CD4-positive, alpha-beta T cell treated with Interferon alpha-2 for 1 hour (primary cell): Measurements from ENCODE around the gene C6orf47.
A peak's percentile ranks its signal among the peaks of the same experiment; 100 is the strongest.

Experiments
- DNase-seq, 2 donors: peaks; one replicate each; pipeline ENCODE4 v3.0.0-alpha.2; 2020 to 2022

Gene C6orf47

DNA sequence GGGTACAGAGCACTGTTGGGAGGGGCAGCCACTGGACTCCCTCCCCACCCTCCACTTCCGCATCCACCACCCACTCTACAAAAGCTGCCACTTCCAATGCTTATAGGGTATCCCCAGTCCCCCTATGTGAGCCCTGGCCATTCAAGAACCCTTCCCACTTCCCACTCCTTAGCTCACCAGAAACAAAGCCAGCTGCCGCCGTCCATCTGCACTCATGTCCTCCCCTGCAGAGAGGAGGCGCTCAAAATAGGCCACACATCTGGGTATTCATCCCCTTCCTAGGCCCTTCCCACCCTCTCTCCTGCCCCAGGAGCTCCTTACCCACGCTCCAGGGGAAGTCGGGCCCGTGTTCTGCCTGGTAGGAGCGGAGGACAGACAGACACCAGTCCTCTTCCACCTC, 26.7 kb upstream of the C6orf47 start:
- DNase-seq = no peak

DNA sequence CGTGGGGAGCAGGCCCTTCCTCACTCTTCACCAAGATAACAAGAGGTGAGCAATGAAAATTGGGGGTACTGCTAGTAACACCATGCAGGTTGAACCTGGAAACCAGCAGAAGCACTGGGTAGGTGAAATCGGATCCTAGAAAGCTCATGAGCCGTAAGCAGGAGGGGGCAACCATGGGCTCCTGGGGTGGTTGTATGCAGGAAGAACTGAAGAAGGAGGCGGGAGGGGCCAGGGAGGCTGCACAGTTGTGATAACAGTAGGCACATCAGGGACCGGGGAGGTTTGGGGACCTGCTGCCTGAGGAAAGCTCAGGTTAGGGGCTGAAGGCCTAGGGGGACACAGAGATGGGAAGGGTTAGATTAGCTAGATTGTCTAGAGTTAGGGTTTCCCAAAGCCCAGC, 25.9 kb upstream of the C6orf47 start:
- DNase-seq = no peak

DNA sequence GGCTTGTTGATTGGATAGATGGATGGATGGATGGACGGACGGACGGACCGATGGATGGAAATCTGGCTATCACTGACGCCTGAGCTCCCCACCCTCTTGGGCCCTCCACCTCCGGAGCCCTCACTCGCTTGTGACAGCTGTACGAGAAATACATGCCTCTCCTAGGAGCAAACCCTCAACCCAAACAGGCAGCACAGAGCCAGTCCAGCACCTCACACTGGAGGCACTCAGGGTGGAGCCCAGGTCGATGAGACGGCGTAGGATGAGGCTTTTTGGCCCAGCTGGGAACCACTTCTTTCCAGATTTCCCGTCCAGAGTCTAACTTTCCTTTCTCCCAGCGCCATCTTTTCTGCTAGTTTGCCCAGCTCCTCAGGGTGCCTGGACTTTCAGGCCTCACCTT, 23.0 kb upstream of the C6orf47 start:
- DNase-seq = no peak

DNA sequence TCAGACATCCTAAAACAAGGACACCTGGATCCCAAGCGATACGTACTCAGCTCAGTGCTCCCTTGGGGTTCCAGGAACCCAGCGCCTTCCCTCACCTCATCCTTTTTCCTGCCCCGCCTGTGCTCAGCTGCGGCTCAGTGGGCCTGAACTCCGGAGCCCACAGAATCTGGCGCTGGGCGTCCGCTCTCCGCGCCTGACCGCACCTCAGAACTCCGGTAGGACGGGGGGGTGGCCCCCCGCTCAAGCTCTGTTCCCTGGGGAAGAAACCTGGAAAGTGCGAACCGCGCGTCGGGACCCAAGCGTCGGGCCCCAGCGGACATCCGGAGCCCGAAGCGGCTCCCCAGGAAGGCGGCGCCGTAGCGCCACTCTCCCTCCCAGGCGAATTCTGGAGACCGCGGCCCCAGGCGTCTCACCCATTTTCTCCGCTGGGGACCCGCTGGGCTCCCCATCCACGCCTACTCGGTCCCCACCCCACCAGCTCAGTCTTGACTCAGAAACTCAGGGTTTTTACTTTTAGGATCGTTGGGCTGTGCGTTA, 20.6 kb upstream of the C6orf47 start:
- DNase-seq = peak; percentile 9 to 44

DNA sequence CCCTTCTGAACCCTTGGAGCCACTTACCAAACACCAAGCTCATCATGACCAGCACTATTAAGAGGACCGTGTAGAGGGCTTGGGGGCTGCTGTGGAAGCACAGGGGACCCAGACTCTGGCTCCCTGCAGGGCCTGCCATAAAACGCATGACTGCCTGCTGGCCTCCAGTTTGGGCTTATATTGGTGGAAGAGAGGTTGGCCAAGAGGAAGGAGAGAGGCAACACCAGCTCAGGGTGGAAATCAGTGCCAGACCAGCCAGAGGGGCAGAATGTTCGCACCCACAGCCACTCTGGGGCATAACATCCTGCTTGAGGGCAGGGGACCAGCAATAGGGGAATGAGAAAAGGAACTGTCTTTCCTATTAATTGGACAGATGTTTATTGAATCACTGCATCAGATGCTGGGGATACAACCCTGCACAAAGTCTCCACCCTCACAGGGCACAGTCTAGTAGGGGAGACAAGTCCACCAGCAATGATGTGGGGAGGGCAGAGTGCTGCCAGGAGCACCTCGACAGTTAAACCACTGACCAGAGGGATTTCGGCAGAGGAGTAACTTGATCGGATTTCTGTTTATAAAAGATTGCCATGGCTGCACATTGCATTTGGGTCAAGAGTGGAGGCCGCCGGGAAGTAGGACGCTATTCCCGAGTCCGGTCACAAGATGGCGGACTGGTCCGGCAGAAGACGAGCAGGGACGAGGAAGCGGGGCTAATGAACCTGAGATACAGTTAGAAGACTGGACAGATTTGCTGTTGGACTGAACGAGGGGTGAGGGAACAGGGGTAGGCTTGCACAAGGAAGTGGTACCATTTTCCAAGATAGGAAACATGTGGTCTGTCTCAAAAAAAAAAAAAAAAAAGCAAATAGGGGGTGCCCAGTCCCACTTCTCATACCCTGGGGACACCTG, 19.9 kb upstream of the C6orf47 start, which contains the start of gene LY6G5C:
Gene LY6G5C, minus strand, starts transcription at position 842 of the 909 bp plus-strand sequence. Its CDS starts 694 bp downstream, at position 148.
- DNase-seq = peak; percentile 77 to 80

DNA sequence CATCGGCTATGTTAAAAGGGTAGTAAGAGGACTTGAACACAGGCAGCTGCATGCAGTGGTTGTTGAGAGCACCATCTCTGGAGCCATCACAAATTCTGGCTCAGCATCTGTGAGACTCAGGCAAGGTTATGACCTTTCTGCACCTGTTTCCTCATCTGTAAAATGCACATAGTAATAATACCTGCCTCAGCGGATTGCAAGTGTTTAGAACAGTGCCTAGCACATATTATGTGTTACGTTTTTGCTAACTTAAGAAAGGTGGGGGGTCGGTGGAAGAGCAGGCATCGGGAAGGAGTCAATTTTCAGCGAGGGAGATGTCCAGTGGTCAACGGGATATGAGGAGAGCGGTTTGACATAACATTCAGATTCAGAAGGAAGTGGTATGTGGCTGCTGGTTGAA, 17.4 kb upstream of the C6orf47 start:
- no peak for DNase-seq

DNA sequence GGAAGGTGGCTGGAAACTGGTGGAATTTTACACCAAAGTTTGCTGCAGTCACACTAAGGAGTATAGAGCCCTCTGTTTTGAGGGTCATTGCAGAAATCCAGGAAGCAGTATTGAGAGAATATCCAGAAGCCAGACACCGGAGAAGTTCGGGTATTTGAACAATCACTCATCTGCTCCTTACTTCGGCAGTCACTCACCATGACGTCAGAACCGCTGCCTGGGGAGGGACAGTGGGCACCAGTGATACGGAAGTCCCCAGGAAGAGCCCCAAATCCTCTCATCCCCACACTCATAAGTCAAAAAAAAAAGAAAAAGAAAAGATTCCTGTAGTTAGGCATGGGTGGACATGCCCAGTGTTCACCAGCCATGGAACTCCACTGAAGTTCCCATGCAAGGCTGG, 16.3 kb upstream of the C6orf47 start:
- no peak for DNase-seq

DNA sequence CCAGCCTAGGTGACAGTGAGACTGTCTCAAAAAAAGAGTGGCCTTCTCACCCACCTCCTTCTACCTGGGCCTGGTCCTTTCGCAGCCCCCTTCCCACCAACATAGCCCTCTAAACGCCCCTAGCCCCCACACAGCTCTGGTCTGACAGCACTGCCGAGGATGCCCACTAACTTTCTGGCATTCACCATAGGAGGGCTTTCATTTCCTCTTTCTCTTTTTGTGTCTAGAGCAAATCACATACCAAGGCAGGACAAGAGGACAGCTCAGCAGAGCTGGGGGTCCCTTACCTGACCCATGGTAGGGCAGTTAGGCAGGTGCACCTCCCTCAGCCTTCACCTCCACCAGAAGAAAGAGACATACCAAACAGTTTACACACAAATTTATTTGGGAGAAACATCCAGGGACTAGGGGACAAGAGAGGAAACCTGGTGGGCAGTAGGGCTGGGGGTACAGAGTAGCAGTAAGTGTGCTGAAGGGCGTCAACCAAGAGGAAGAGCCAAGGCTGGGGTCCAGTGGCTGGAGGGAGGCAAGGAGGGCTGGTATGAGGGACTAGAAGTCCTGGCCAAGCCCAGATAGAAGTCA, 15.8 kb upstream of the C6orf47 start:
- DNase-seq = no peak

DNA sequence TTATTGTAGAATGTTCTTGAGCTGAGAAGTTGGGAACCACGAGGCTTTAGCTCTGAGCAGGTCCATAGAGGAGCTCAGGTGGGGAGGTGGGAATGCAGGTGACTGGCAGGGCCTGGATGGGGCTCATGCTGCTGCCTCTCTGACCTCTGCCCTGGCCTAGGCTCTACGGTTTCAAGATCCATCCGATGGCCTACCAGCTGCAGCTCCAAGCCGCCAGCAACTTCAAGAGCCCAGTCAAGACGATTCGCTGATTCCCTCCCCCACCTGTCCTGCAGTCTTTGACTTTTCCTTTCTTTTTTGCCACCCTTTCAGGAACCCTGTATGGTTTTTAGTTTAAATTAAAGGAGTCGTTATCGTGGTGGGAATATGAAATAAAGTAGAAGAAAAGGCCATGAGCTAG, 9.1 kb upstream of the C6orf47 start, which contains the start of gene LY6G5B:
Gene LY6G5B, plus strand, starts transcription at position 301 of the 400 bp plus-strand sequence. CDS start 975 bp downstream, outside the sequence.
- DNase-seq = no peak

DNA sequence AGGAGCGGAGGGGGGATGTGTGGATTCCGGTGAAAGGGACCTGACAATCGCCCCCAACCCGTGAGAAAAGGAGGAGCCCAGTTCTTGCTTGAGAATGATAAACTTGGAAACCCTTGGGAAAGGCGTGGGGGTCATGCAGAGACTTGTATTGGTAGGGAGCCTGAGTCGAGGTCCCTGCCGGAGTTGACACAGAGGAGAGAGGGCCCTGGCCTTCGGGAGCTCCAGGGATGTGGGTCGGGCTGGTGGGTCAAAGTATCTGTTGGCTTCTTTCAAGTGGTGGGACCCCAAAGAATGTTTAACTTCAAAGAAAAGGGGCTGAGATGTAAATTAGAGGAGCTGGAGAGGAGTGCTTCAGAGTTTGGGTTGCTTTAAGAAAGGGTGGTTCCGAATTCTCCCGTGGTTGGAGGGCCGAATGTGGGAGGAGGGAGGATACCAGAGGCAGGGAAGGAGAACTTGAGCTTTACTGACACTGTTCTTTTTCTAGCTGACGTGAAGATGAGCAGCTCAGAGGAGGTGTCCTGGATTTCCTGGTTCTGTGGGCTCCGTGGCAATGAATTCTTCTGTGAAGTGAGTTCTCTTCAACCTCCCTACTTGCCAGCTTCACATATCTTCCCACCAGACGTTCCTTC, 5.9 kb upstream of the C6orf47 start:
- peak in 1 of 2 donors; percentile 8 for DNase-seq

DNA sequence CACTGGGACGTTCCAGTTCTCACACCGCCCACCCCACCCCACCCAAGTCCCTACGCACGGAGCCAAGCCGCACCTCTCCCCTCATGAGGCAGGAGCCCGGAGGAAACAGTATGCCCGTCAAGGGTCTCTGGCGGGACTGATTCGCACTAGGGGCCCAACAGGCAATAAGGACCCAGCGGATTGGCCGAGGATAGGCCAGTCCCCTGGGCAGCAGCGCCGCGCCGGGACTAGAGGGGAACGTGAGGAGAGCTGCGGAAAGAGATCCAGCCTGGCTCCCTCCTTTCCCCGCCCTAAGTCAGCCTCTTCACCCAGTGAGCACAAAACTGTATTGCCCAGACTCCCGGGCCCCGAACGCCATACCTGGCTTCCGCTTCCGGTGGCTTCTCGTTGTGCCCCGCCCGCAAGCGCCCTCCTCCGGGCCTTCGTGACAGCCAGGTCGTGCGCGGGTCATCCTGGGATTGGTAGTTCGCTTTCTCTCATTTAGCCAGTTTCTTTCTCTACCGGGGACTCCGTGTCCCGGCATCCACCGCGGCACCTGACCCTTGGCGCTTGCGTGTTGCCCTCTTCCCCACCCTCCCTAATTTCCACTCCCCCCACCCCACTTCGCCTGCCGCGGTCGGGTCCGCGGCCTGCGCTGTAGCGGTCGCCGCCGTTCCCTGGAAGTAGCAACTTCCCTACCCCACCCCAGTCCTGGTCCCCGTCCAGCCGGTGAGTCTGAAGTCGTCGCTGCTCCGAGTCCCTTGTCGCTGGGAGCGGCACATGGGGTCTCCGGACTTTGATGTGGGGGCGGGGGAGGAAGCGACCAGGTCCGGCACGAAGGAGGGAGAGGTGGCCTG, 5.1 kb upstream of the C6orf47 start, which contains the start of gene CSNK2B:
Gene CSNK2B, plus strand, starts transcription at position 580 of the 836 bp plus-strand sequence. CDS start 752 bp downstream, outside the sequence.
- DNase-seq = peak; percentile 97 to 98

DNA sequence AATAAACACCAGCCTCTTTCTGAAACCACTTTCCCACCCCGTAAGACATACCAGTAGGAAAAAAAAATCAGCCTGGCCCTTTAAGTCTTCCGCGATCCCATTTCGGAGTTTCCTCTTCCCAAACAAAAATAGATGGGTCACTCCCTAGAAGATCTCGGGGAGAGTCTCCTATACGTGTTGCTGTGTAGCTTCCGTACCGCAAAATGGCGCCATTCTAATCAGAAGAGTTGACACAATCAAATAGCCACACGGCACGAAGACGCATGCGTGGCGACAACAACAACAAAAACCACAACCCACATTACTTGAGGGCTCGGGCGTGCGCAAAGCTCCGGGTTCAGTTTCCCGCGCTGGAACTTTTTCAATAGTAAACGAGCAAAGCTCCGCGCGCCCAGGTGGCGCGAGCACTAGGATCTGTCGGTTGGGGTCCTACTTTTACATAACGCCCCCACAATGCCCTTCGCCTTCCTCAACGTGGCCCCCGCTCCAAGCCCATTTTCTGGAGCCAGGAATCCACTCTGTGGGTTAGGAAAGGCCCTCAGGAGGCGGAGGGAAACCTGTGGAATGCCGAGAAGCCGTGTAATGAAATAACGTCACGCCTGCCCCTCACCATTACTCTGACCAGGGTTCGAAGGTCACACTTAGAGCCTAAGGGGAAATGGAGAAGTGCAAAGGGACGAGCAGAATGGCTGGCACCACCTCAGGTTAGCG, 4.4 kb upstream of the C6orf47 start, which contains the start of gene GPANK1:
Gene GPANK1, minus strand, starts transcription at position 208 of the 711 bp plus-strand sequence. CDS start 519 bp downstream, outside the sequence.
- peak; percentile 92 to 94 for DNase-seq

DNA sequence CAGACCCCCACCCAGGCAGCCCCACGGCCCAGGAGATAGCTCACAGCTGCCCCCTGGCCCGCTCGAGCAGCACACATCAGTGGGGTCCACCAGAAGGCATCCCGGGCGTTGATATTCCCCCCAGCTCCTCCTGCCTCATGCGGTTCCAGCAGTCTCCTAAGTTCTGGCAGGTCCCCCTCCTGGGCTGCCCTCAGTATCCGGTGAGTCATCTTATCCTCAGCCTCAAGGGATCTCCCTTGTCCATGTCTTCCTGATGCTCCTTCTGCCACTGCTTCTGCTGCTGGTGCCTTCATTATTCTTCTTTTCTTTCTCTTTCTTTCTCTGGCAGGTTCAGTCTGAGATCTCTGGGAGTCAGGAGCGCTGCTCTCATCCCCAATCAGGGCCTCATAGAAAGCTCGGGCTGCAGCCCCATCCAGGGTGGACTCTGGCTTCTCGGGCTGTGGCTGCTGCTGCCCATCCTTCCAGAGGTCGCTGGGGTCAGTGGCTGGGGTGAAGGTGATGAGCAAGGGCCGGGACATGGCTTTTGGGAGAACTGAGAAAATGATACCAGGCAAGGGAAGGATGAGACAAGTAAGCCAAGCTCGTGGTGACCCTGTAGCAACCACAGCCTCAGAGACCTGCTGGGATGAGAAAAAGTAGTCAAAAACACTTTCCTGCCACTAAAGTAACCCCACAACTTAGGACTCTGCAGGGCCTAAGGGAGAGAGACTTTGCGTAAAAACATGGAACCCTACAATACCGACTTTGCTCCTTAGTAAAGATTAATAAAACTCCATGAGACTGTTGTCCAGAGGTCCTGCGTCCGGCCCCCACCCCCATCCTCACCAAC, 3.6 kb upstream of the C6orf47 start:
- DNase-seq = peak in 1 of 2 donors; percentile 20

DNA sequence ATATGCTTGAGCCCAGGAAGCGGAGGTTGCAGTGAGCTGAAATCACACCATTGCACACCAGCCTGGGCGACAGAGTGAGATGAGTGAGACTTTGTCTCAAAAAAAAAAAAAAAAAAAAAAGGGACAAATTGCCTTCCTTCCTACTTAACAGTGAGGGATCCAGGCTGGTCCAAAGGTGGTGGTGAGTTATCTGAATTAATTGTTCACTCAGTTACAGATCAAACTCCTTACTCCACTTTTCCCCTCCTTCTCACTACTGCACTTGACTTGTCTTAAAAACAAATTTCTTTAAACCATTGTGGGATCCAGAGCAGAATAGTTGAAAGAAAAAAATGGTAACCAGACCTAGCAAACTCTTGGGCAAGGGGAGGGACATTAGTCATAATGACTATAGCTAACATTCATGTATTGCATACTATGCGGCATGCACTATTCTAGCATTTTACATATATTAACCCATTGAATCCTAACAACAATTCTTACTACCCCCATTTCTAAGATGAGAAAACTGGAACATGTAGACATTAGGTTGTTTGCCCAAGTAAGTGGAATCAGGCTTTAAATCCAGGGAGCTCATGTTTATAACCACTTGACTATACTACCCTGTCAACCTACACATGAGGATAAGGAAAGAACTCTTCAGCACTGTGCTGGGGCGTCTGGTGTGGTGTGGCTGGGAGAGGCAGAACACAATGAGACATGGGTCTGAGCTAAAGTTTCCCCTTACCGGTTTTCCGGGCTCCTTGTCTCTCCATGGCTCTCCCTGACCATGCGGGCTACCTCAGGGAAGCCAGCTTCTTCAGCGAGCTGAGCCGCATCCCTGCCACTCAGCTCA, 2.8 kb upstream of the C6orf47 start:
- no peak for DNase-seq

DNA sequence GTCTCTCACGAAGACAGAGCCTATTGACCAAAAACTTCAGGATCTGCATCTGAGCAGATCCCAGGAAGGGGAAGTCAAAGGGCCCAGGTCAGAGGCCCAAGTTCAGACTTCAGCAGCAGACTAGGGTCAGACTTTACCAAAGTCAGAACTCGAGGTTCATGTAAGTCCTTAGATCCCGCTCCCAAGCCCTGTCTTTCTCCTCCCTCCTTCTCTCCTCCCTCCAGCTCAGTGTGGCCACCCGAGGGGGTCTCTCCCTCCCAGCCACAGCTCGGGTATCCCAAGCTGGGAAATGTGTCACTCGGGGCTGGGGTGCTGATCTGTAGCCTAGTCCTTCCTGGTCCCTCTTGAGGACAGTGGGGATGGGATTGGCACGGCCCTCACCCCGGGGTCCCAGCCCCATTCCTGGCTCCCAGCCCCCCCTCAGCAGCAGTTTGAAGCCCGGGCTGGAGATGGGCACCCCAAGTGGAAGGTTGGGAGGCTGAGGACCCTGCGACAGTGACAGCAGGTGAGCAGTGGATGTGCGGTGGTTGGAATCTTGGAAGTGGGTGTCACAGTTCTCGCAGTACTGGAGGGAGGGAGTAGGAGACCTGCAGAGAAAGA, 1.6 kb upstream of the C6orf47 start:
- DNase-seq = no peak

DNA sequence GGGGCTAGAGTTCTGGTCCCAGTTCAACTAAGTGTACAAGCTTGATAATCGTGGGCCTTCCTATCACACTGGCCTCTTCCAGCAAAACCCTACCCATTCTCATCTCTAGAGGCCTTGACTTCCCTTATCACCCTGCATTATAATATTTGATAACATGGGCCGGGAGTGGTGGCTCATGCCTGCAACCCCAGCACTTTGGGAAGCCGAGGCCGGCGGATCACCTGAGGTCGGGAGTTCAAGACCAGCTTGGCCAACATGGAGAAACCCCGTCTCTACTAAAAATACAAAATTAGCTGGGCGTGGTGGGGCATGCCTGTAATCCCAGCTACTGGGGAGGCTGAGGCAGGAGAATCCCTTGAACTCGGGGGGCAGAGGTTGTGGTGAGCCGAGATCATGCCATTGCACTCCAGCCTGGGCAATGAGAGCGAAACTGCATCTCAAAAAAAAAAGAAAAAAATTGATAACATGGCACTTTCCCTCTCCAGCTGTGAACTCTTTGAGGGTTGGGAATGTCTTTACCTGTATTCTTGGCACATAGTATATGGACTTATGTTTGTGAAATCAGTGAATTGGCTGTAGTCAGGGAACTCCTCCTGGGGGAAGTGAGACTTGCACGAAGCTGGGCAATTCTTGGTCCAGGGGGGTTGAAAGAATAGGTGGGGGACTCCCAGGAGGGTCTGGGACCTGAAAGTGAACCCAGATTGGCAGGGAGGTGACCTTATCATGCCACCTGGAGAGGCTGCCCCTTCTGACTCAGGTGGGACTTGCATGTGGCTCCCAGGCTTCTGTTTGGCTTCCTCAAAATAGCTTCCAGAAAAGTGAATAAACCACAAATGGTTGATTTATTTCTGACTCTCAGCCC, 915 bp upstream of the C6orf47 start:
- DNase-seq = no peak

DNA sequence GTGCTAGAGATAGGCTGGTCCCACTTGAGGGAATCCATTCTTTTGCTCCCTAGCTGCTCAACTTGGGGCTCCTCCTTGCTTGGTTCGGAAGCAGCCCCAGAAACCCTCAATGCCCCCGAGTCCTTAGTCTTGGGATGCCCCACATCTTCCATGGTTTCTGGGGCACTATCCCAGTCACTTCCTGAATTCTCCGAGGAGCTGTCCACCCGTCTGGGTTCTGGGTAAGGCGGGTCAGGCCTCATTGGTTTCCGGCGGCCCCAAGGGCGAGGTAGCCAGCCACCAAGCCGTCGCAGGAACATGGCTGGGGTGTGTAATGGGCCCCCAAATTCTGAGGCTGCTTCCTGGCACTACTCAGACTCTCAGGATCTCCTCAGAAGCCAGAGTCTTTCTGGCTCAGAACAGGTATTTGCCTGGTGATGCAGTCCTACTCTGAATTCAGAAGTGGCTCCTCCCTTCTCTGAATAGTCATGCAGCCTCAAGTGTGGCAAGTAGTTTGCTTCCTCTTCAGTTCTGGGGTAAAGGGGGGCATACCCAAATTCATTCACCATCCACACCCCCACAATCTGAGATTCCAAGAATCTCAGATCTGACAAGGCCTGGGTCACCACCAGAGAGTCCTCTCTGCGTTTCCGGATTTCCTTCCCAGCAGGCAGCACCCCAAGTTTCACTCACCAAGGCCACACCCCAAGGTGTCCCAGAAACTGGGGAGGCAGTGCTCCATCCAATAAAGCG, 763 bp downstream of the C6orf47 start:
- DNase-seq = peak; percentile 18 to 60
